LNCaP clone FGC (cell line): Measurements from ENCODE around the gene IL1B.
A peak's percentile ranks its signal among the peaks of the same experiment; 100 is the strongest.

ENCODE experiments used
- DNase-seq: peaks from one replicate; pipeline ENCODE4 v3.0.0-alpha.2; 2011; ENCODE audit warnings: low read depth
- H3K4me3 ChIP-seq: 2 replicates; pipeline ENCODE4 v1.5.1; 2011; ENCODE audit warnings: mild to moderate bottlenecking, low read depth, low read length, control low read depth
- CTCF ChIP-seq: IDR thresholded peaks from 2 replicates; pipeline ENCODE4 v1.5.1; 2012; ENCODE audit warnings: mild to moderate bottlenecking; ENCODE audit not compliant: control insufficient read depth, insufficient read depth; ENCODE audit errors: extremely low read depth

Gene IL1B

GRCh38 chr2:112836695-112837117 is at the start of gene IL1B:
TSS of gene IL1B (minus strand) at chr2:112836779. CDS start at chr2:112836229, 550 bp downstream.
- no peak for TF ChIP-seq CTCF
- no peak within 1 kb of the TSS for H3K4me3 ChIP-seq
- DNase-seq = no peak

- TF ChIP-seq CTCF = no peak
- no peak overlapping the region for H3K4me3 ChIP-seq
- no peak for DNase-seq
These were observed 49.7 kb upstream of the IL1B start for GRCh38 chr2:112886291-112886690.

- H3K4me3 ChIP-seq = no peak overlapping the region
- TF ChIP-seq CTCF = no peak
- no peak for DNase-seq
These were observed 48.9 kb upstream of the IL1B start for GRCh38 chr2:112885506-112885902.

GRCh38 chr2:112884869-112885505 is 48.4 kb upstream of the IL1B start:
- peak; percentile 60 for TF ChIP-seq CTCF
- no peak for DNase-seq
- no peak overlapping the region for H3K4me3 ChIP-seq

GRCh38 chr2:112883669-112884068 is 47.1 kb upstream of the IL1B start:
- no peak for DNase-seq
- no peak for TF ChIP-seq CTCF
- no peak overlapping the region for H3K4me3 ChIP-seq

GRCh38 chr2:112881217-112881985 is 44.8 kb upstream of the IL1B start:
- DNase-seq = no peak
- H3K4me3 ChIP-seq = no peak overlapping the region
- no peak for TF ChIP-seq CTCF

- no peak overlapping the region for H3K4me3 ChIP-seq
- no peak for DNase-seq
- no peak for TF ChIP-seq CTCF
These were observed 44.1 kb upstream of the IL1B start for GRCh38 chr2:112880696-112881095.
